Esophagus squamous epithelium (tissue), 5 donors: Measurements from ENCODE around the gene SMIM43. TPM values are rescaled to one million over a fixed set of nuclear protein-coding genes. Genes with fewer than 3 reads are reported as not detected.
"Not testable (repeated sequence)": the region's sequence is repeated elsewhere in the genome, so short reads cannot be mapped to it uniquely, and the experiment has no call there.

ENCODE experiments used
- DNase-seq: peaks from one replicate; lab custom pipeline; 2025; lab: John Stamatoyannopoulos, UW
- H3K27ac ChIP-seq, 4 donors: fragments of 200-600 bp; sonication (generic); one replicate each; pipeline ENCODE4 v1.5.1; 2016 to 2019; ENCODE audit warnings: mild to moderate bottlenecking in 1 of 4
- H3K27me3 ChIP-seq, 4 donors: fragments of 200-600 bp; sonication (generic); 1 replicate in 3 of 4; 2 replicates in 1 of 4; pipeline versions ENCODE4 v1.5.1 to v1.6.0; 2017 to 2021; ENCODE audit warnings: antibody characterized with exemption in 1 of 4
- H3K36me3 ChIP-seq, 3 donors: fragments of 200-600 bp; sonication (generic); one replicate each; pipeline ENCODE4 v1.5.1; 2016 to 2019
- H3K4me1 ChIP-seq, 3 donors: fragments of 200-600 bp; sonication (generic); one replicate each; pipeline ENCODE4 v1.5.1; 2017 to 2019
- H3K4me3 ChIP-seq, 4 donors: fragments of 200-600 bp; sonication (generic); 1 replicate in 3 of 4; 2 replicates in 1 of 4; pipeline ENCODE4 v1.5.1; 2016 to 2019; ENCODE audit warnings: mild to moderate bottlenecking in 2 of 4, moderate library complexity in 1 of 4
- H3K9me3 ChIP-seq, 3 donors: fragments of 200-600 bp; sonication (generic); one replicate each; pipeline ENCODE4 v1.5.1; 2016 to 2019
- CTCF ChIP-seq, 6 experiments: fragments of 450-650 bp in 4 of 6; fragments of 200-600 bp in 2 of 6; sonication (generic) in 2 of 6; IDR thresholded peaks; one replicate each; pipeline ENCODE4 v1.5.1; 2016 to 2019; ENCODE audit warnings: antibody characterized with exemption in 6 of 6, mild to moderate bottlenecking in 4 of 6, moderate library complexity in 4 of 6
- POLR2A ChIP-seq, 4 donors: fragments of 450-650 bp; IDR thresholded peaks; one replicate each; pipeline ENCODE4 v1.6.1; 2017; ENCODE audit warnings: antibody characterized with exemption in 4 of 4, mild to moderate bottlenecking in 4 of 4, moderate library complexity in 3 of 4
- WGBS, 2 donors: methylation state at CpG; one replicate each; pipeline ENCODE4 v1.1.5; 2018; 5-methylcytosine and 5-hydroxymethylcytosine counted together
- intact Hi-C: fragments of 100-400 bp; cut with DNase I; formaldehyde crosslinking; loops from one replicate; pipeline ENCODE4 v1.15.0; 2022
- total RNA-seq, 4 donors: library from RNA; depleted of rRNA; stranded (reverse); fragments of >200 nt; gene quantifications; one replicate each; pipeline ENCODE4 v1.1.0, GENCODE V29; 2016
- donor health status: DM: yes; HTN: yes; CAD: no.

SMIM43 gene
- total RNA-seq, 4 donors from 2014 or later = 0.38 TPM; not detected in 3

GRCh38 chr4:121733942-121734341 is 31.0 kb downstream of the SMIM43 start:
- WGBS, 2 donors = 79 to 86% methylated on average over 1 of the region's 1 CpG
- DNase-seq = no peak
- no peak overlapping the region for H3K4me3 ChIP-seq
- H3K27ac ChIP-seq = no peak overlapping the region
- intact Hi-C loops = loop anchor here (10.0 kb wide), 1 partner anchor 269 kb away; no protein-coding TSS in a partner anchor
- no peaks in the 10 kb centered on the region for H3K9me3 ChIP-seq
- H3K4me1 ChIP-seq = no peaks in the 10 kb centered on the region
- TF ChIP-seq POLR2A (IDR thresholded peaks at IDR 0.05) (no peak), CTCF (IDR thresholded peaks at IDR 0.05) (no peak)
- H3K27me3 ChIP-seq = no peaks in the 10 kb centered on the region
- H3K36me3 ChIP-seq = no peaks in the 10 kb centered on the region

- intact Hi-C loops = loop anchor here (10.0 kb wide), 1 partner anchor 265 kb away; no protein-coding TSS in a partner anchor
- WGBS, 2 donors = 97% methylated on average over 2 of the region's 2 CpGs
Observed at GRCh38 chr4:121729753-121730152, 35.2 kb downstream of the SMIM43 start.

GRCh38 chr4:121728798-121729226 is 36.2 kb downstream of the SMIM43 start:
- H3K27me3 ChIP-seq = no peaks in the 10 kb centered on the region
- intact Hi-C loops = no loop called here
- H3K9me3 ChIP-seq = no peaks in the 10 kb centered on the region
- H3K27ac ChIP-seq = no peak overlapping the region
- 35 to 70% methylated on average over 3 of the region's 3 CpGs for WGBS, 2 donors
- no peaks in the 10 kb centered on the region for H3K36me3 ChIP-seq
- H3K4me1 ChIP-seq = no peaks in the 10 kb centered on the region
- H3K4me3 ChIP-seq = no peak overlapping the region
- DNase-seq = no peak
- TF ChIP-seq POLR2A (IDR thresholded peaks at IDR 0.05) = no peak
- TF ChIP-seq CTCF (IDR thresholded peaks at IDR 0.05) = no peak

More at GRCh38 chr4:121729753-121730152, 35.2 kb downstream of the SMIM43 start:
- not testable (repeated sequence) for H3K4me3 ChIP-seq, H3K36me3 ChIP-seq, H3K27ac ChIP-seq, H3K4me1 ChIP-seq, H3K9me3 ChIP-seq, DNase-seq, H3K27me3 ChIP-seq

- DNase-seq = no peak
- H3K27ac ChIP-seq = no peak overlapping the region
- no peaks in the 10 kb centered on the region for H3K4me1 ChIP-seq
- no peaks in the 10 kb centered on the region for H3K9me3 ChIP-seq
- no peaks in the 10 kb centered on the region for H3K27me3 ChIP-seq
- intact Hi-C loops = no loop called here
- TF ChIP-seq CTCF (IDR thresholded peaks at IDR 0.05) = no peak
- no peak for TF ChIP-seq POLR2A (IDR thresholded peaks at IDR 0.05)
- no peak overlapping the region for H3K4me3 ChIP-seq
- 62 to 66% methylated on average over 3 to 4 of the region's 4 CpGs for WGBS, 2 donors
- no peaks in the 10 kb centered on the region for H3K36me3 ChIP-seq
Observed at GRCh38 chr4:121728066-121728465, 36.9 kb downstream of the SMIM43 start.

- intact Hi-C loops = no loop called here
- Histone ChIP-seq H3K9me3 (no peaks in the 10 kb centered on the region), H3K4me1 (no peaks in the 10 kb centered on the region), H3K27me3 (no peaks in the 10 kb centered on the region), H3K4me3 (no peak overlapping the region), H3K36me3 (no peaks in the 10 kb centered on the region), H3K27ac (no peak overlapping the region)
- TF ChIP-seq CTCF (IDR thresholded peaks at IDR 0.05) = peak in 5 of 6 experiments; percentile 56 to 70 (median 64)
- no peak for TF ChIP-seq POLR2A (IDR thresholded peaks at IDR 0.05)
- 41 to 42% methylated on average over 3 of the region's 3 CpGs for WGBS, 2 donors
- DNase-seq = no peak
Observed at GRCh38 chr4:121726642-121727268, 38.2 kb downstream of the SMIM43 start.
